ENCODE data around the gene DDX1.

Gene DDX1

GRCh38 chr2:15630121-15630977 is 38.7 kb downstream of the DDX1 start:
- DNase-seq (ENCODE audit: low read depth): no peak

DNA sequence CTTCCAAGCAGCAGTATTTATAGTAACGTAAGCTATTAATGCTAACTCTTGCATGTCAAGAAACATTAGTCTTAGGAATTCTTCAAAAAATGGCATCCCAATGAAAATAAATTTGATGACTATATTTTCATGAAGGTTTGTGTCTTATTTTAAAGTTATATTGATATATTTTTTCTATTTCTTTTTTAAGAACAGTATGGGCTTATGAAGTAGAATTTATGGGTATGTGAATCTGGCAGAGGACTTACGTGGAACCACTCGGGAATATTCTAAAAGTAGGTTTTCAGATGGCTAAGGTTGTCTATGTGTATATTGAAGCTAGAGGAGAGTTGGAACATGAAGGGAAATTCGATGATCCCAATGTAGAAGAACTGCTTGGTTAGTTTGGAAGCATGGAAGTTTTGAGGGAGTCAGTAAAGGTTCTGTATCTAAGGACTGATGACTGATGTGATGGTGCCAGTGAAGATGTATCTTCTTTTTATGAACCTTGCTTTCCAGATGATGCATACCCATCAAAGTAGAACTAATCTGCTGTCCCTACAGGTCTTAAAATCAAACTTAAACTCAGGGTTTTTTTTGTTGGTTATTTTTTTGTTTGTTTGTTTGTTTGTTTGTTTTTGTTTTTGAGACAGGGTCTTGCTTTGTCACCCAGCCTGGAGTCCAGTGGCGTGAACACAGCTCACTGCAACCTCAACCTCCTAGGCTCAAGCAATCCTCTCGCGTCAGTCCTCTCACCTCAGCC is 39.5 kb downstream of the DDX1 start:
- no peak for DNase-seq (ENCODE audit: low read depth)

GRCh38 chr2:15631883-15632282 is 40.2 kb downstream of the DDX1 start:
- DNase-seq (ENCODE audit: low read depth): no peak

GRCh38 chr2:15633043-15633970 is 41.6 kb downstream of the DDX1 start:
- DNase-seq (ENCODE audit: low read depth): no peak

DNA sequence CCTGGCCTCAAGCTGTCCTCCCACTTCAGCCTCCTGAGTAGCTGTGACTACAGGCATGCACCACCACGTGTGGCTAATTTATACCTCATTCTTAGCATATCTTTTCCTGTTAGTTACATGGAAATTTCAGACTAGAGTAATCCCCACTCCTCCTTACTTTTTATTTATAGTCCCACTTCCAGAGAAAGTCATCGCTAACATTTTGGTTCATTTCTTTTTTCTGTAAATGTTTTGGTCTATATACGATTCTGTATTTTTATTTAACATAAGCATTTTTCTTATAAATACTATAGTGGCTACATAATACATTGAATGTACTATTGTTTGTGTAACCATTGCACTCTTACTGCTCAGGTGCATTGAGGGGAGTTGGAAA is 42.3 kb downstream of the DDX1 start:
- no peak for DNase-seq (ENCODE audit: low read depth)

- DNase-seq (ENCODE audit: low read depth): no peak
Measured at GRCh38 chr2:15634846-15635490, 43.3 kb downstream of the DDX1 start.

- DNase-seq (ENCODE audit: low read depth): peak; percentile 56
Measured at GRCh38 chr2:15636972-15637785, 45.5 kb downstream of the DDX1 start.

- peak; percentile 71 for DNase-seq (ENCODE audit: low read depth)
Measured at GRCh38 chr2:15638720-15639119, 47.1 kb downstream of the DDX1 start.

GRCh38 chr2:15639323-15640251 is 47.9 kb downstream of the DDX1 start:
- no peak for DNase-seq (ENCODE audit: low read depth)

GRCh38 chr2:15640261-15640711 is 48.6 kb downstream of the DDX1 start:
- peak; percentile 73 for DNase-seq (ENCODE audit: low read depth)

DNA sequence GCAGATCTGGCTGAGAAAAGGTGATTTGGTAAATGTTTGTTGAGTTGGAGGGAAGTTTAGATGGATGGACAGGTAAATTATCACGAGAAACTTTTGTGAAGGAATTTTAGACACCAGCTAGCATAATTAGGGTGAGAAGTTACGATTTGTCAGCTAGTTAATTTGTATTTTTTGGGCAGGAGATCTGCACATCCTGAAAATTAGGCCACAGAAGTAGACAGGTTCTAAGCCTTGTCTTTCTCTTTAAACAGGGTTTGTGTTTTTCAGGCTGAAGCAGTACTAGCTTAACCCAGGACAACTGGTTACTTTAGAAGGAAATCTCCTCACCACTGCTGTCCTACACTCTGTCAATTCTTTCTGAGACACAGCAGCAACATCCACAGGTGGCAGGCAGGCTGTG is 49.1 kb downstream of the DDX1 start:
- no peak for DNase-seq (ENCODE audit: low read depth)

DNA sequence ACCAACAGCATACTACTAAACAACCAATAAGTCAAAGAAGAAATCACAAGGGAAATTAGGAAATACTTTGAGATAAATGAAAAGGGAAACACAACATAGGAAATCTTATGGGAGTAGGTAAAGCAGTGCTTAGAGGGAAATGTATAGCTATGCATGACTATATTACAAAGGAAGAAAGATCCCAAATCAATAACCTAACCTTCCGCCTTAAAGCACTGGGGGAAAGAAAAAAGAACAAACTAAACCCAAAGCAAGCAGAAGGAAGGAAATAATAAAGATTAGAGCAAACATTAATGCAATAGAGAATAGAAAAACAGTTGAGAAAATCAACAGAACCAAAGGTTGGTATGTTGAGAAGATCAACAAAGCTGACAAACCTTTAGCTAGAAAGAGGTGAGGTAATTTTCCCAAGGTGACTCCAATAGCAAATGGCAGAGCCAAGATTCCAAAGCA is 49.9 kb downstream of the DDX1 start:
- no peak for DNase-seq (ENCODE audit: low read depth)

DNA sequence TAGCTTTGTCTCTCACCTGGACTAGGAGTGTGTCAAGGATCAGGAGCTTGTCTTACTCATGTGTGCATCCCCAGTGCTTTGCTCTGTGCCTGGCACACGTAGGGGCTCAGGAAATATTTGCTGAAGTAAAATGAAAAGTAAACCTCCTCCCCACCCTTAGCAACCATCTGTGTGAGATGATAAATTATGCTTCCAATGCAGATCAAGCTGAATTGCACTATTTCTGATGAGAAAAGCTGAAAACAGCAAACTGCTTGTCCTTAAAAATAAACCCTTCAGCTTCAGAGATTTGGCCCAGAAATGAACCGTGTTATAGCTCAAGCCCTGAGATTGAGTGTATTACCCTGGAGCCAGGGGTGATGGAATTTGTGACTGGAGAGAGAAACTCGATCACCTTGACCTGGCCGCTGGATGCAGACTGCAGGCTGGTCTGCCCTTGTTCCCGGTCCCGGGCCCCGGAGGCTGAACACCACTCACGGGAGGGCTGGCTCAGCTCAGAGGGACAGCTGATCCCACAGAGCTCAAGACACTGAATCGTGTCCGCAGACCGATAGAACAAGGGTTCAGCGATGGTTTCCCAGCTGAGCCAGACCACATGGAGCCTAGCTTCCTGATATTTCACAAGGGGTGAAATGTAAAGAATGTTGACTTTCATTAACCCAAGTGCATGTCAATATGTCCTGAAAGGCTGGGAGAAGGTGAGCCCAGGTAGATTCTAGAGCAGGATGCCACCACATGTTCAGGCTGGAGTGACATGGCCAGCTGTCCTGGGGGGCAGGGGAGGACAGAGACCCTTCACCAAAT is 50.5 kb downstream of the DDX1 start:
- DNase-seq (ENCODE audit: low read depth): no peak

DNA sequence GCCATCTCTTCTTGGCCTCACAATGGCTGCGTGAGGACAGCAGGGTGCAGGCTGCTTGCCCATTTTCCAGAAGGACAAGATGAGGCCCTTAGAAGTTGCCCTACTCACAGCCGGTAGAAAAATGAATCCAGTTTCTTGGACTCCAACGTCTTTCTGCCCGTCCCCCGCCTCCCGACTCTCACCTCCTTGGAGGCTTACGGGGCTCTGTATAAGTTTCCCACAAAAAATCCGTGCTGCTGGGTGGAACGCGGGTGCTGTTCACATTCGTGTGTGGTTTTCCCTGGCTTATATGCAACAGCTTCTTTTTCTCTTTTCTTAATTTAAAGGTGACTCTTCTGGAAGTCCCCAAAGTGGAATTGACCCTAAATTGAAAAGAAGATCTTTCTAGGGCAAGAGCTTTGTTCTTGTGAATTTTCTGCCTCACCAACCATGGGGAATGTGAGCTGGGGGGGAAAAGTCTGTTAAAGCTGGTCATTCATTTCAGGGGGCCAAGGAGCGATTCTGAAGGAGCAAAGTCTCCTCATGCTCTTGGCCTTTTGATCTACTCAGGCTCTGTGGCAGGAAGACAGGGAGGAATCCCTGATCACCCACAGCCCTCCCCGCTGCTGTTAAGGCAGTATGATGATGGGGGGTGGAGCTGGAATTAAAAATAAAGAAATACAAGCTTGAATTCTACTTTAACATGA is 51.3 kb downstream of the DDX1 start:
- no peak for DNase-seq (ENCODE audit: low read depth)

GRCh38 chr2:15643791-15644585 is 52.3 kb downstream of the DDX1 start:
- DNase-seq (ENCODE audit: low read depth): no peak

GRCh38 chr2:15645300-15645699 is 53.6 kb downstream of the DDX1 start:
- DNase-seq (ENCODE audit: low read depth): no peak

GRCh38 chr2:15645720-15646385 is 54.2 kb downstream of the DDX1 start:
- DNase-seq (ENCODE audit: low read depth): no peak
